Posterior vena cava (tissue), 2 donors: Measurements from ENCODE around the gene SCN8A. TPM values are rescaled to one million over a fixed set of nuclear protein-coding genes. Genes with fewer than 3 reads are reported as not detected.
A peak's percentile ranks its signal among the peaks of the same experiment; 100 is the strongest.

Experiments used
- DNase-seq: peaks from one replicate; pipeline ENCODE4 v3.0.0-alpha.2; 2020; ENCODE audit warnings: low spot score
- intact Hi-C, 2 donors: fragments of 100-400 bp; cut with DNase I; formaldehyde crosslinking; loops; one replicate each; pipeline versions ENCODE4 v1.14.1 to v1.14.2; 2022 to 2023
- total RNA-seq, 2 donors: library from RNA; stranded (reverse); fragmentation: NEBNext Ultra II Directional; extraction: Animal tissue kit (Norgen Biotek cat#: 25700); gene quantifications; one replicate each; pipeline ENCODE4 v1.2.1, GENCODE V29; 2021
- donor health status: DM: yes; HTN: yes; CAD: no.
- donor health status: DM: yes; HTN: yes; CAD: no.

Gene SCN8A
- total RNA-seq, 2 donors from 2014 or later: 0.65 to 0.81 TPM

DNA sequence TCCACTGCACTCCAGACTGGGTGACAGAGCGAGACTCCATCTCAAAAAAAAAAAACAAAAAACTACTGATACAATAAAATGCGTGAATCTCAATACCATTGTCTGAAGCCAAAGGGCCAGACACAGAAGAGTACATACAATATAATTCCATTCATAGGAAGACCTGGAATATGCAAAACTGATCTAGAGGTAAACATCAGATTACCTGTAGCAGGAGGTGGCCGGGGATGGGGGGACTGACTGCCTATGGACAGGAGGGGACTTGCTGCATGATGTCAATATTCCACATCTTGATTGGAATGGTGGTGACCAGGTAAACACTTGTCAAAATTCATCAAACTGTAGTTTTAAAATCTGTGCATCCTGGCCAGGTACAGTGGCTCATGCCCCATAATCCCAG lies 270.0 kb downstream of the SCN8A start:
- DNase-seq: peak; percentile 4
- intact Hi-C loops: no loop called here

Other genes with a start within 250 kb of the SCN8A start
- not detected for gene CELA1, start 244.6 kb upstream of the SCN8A start, total RNA-seq
- gene GALNT6, start 199.8 kb upstream of the SCN8A start, total RNA-seq: 1 to 10 TPM; 8.0 to 9.7 TPM
- 1 to 10 TPM in 1 of 2 donors, under 1 TPM in 1; 0.79 to 1.4 TPM for gene SLC4A8, start 166.4 kb upstream of the SCN8A start, total RNA-seq